GM23338 (cell line): ENCODE results near the gene OR8B8. TPM values are rescaled to one million over a fixed set of nuclear protein-coding genes. Genes with fewer than 3 reads are reported as not detected.

Source experiments
- ATAC-seq: fragments of 200-7000 bp; cut with Tn5 transposase; 3 replicates; pipeline ENCODE4 v1.9.1; 2020
- DNase-seq: peaks from one replicate; pipeline ENCODE4 v3.0.0-alpha.2; 2015; ENCODE audit warnings: low spot score
- H2AFZ ChIP-seq: fragments of 200-600 bp; sonication (generic); 2 replicates; pipeline ENCODE4 v1.8.0; 2016; ENCODE audit warnings: antibody characterized with exemption, mild to moderate bottlenecking, moderate library complexity
- H3F3A ChIP-seq: fragments of 200-600 bp; sonication (generic); replicated peaks from 2 replicates; pipeline ENCODE4 v1.8.0; 2017; ENCODE audit warnings: antibody characterized with exemption, mixed run types, low read depth
- H3K27ac ChIP-seq: fragments of 200-600 bp; sonication (generic); 2 replicates; pipeline ENCODE4 v1.6.1; 2016; ENCODE audit warnings: low read depth
- H3K27me3 ChIP-seq: fragments of 200-600 bp; sonication (generic); 2 replicates; pipeline ENCODE4 v1.8.0; 2016; ENCODE audit warnings: mild to moderate bottlenecking, mixed run types, moderate library complexity; ENCODE audit not compliant: insufficient read depth
- H3K36me3 ChIP-seq: fragments of 200-600 bp; sonication (generic); 2 replicates; pipeline ENCODE4 v1.8.0; 2016; ENCODE audit warnings: mild to moderate bottlenecking; ENCODE audit not compliant: insufficient read depth
- H3K4me1 ChIP-seq: fragments of 200-600 bp; sonication (generic); 2 replicates; pipeline ENCODE4 v1.8.0; 2016; ENCODE audit warnings: mild to moderate bottlenecking, moderate library complexity; ENCODE audit not compliant: insufficient read depth
- H3K4me2 ChIP-seq: fragments of 200-600 bp; sonication (generic); 2 replicates; pipeline ENCODE4 v1.7.1; 2017; ENCODE audit warnings: mixed run types
- H3K4me3 ChIP-seq: fragments of 200-600 bp; sonication (generic); 2 replicates; pipeline ENCODE4 v1.6.1; 2016; ENCODE audit warnings: mixed run types
- H3K79me2 ChIP-seq: fragments of 200-600 bp; sonication (generic); replicated peaks from 2 replicates; pipeline ENCODE4 v1.8.0; 2017; ENCODE audit warnings: mild to moderate bottlenecking; ENCODE audit not compliant: insufficient read depth
- H3K9me2 ChIP-seq: fragments of 200-600 bp; sonication (generic); 2 replicates; pipeline ENCODE4 v1.8.0; 2017; ENCODE audit not compliant: insufficient read depth
- H4K20me1 ChIP-seq: fragments of 200-600 bp; sonication (generic); replicated peaks from 2 replicates; pipeline ENCODE4 v1.8.0; 2017; ENCODE audit warnings: mild to moderate bottlenecking; ENCODE audit not compliant: insufficient read depth
- H3K27ac Mint-ChIP-seq: 2 replicates; pipeline ENCODE4 v1.8.0; 2020; ENCODE audit warnings: inconsistent platforms, mild to moderate bottlenecking, moderate library complexity, mixed read lengths
- H3K27me3 Mint-ChIP-seq: 3 replicates; pipeline ENCODE4 v1.8.0; 2022; ENCODE audit warnings: low read depth, mild to moderate bottlenecking, moderate library complexity, mixed read lengths, inconsistent platforms; ENCODE audit not compliant: insufficient read depth, poor library complexity
- H3K36me3 Mint-ChIP-seq: 3 replicates; pipeline ENCODE4 v1.8.0; 2021; ENCODE audit warnings: low read depth, mild to moderate bottlenecking, inconsistent platforms, moderate library complexity, mixed read lengths
- H3K4me1 Mint-ChIP-seq: 3 replicates; pipeline ENCODE4 v1.8.0; 2020; ENCODE audit warnings: mild to moderate bottlenecking, inconsistent platforms, mixed read lengths
- H3K4me3 Mint-ChIP-seq: 3 replicates; pipeline ENCODE4 v1.8.0; 2021; ENCODE audit warnings: moderate library complexity, mild to moderate bottlenecking, inconsistent platforms, mixed read lengths
- H3K9me3 Mint-ChIP-seq: 3 replicates; pipeline ENCODE4 v1.8.0; 2020; ENCODE audit warnings: moderate library complexity, mild to moderate bottlenecking, inconsistent platforms, mixed read lengths
- CREB1 ChIP-seq: fragments of 250-450 bp; sonication (Bioruptor Pico); IDR thresholded peaks from 2 replicates; pipeline ENCODE4 v1.5.0; 2020; ENCODE audit warnings: low read depth, mild to moderate bottlenecking, moderate library complexity
- CTCF ChIP-seq, 2 experiments: fragments of 200-600 bp in 1 of 2; sonication (generic) in 1 of 2; conservative IDR thresholded peaks; 2 replicates each; pipeline versions ENCODE4 v1.5.1 to v1.6.1; 2016 to 2017; ENCODE audit warnings: antibody characterized with exemption in 2 of 2, low read depth in 2 of 2, mild to moderate bottlenecking in 2 of 2, moderate library complexity in 1 of 2
- ETS1 ChIP-seq: IDR thresholded peaks from 2 replicates; pipeline ENCODE4 v1.6.1; 2016; ENCODE audit warnings: antibody characterized with exemption
- EZH2 ChIP-seq: fragments of 200-600 bp; sonication (generic); IDR thresholded peaks from one replicate; pipeline ENCODE4 v1.8.0; 2017; ENCODE audit warnings: antibody characterized with exemption, mild to moderate bottlenecking, low read depth; ENCODE audit not compliant: unreplicated experiment
- EZH2phosphoT487 ChIP-seq: fragments of 200-600 bp; sonication (generic); IDR thresholded peaks from one replicate; pipeline ENCODE4 v1.8.1; 2018; ENCODE audit warnings: antibody characterized with exemption; ENCODE audit not compliant: unreplicated experiment
- JUNB ChIP-seq: IDR thresholded peaks from one replicate; pipeline ENCODE4 v1.6.1; 2016; ENCODE audit warnings: antibody characterized with exemption; ENCODE audit not compliant: unreplicated experiment
- NANOG ChIP-seq: IDR thresholded peaks from 2 replicates; pipeline ENCODE4 v1.6.1; 2016; ENCODE audit warnings: antibody characterized with exemption, borderline replicate concordance
- POLR2AphosphoS5 ChIP-seq: IDR thresholded peaks from 2 replicates; pipeline ENCODE4 v1.6.1; 2016; ENCODE audit warnings: antibody characterized with exemption, low read depth
- REST ChIP-seq: IDR thresholded peaks from one replicate; pipeline ENCODE4 v1.6.1; 2018; ENCODE audit warnings: antibody characterized with exemption; ENCODE audit not compliant: unreplicated experiment
- STAT1 ChIP-seq: IDR thresholded peaks from one replicate; pipeline ENCODE4 v1.6.1; 2016; ENCODE audit warnings: antibody characterized with exemption; ENCODE audit not compliant: unreplicated experiment
- ZNF114 ChIP-seq: fragments of 250-450 bp; sonication (Bioruptor Pico); IDR thresholded peaks from 2 replicates; pipeline ENCODE4 v1.5.0; 2020; ENCODE audit warnings: mild to moderate bottlenecking, moderate library complexity
- ZNF331 ChIP-seq: fragments of 250-450 bp; sonication (Bioruptor Pico); IDR thresholded peaks from 2 replicates; pipeline ENCODE4 v1.5.0; 2020; ENCODE audit warnings: low read depth, mild to moderate bottlenecking, moderate library complexity
- ZNF462 ChIP-seq: fragments of 250-450 bp; sonication (Bioruptor Pico); IDR thresholded peaks from 2 replicates; pipeline ENCODE4 v1.5.0; 2020; ENCODE audit warnings: mild to moderate bottlenecking, moderate library complexity
- polyA plus RNA-seq: library from polyadenylated mRNA; unstranded; fragments of >200 nt; fragmentation: Nextera tagmentation; extraction: Ambion mirVana; gene quantifications from 2 replicates; pipeline ENCODE4 v1.2.1, GENCODE V29; 2016
- total RNA-seq: library from RNA; depleted of rRNA; stranded (reverse); fragments of >200 nt; shearing (Covaris generic); gene quantifications from 2 replicates; pipeline ENCODE4 v1.2.3, GENCODE V29; 2014

OR8B8 gene
- total and polyA plus RNA-seq, 2 experiments from 2014 or later: not detected

- Mint-ChIP-seq H3K9me3 (peaks cover 8% of the 10 kb centered on the region; the same call in 2 of the 3 replicates), H3K36me3 (peaks cover 7% of the 10 kb centered on the region; the same call in 2 of the 3 replicates), H3K4me1 (no peaks in the 10 kb centered on the region; the same call in 2 of the 3 replicates), H3K27me3 (no peaks in the 10 kb centered on the region), H3K27ac (no peak overlapping the region), H3K4me3 (no peak overlapping the region)
- Histone ChIP-seq H2AFZ (no peak overlapping the region), H3K4me1 (no peaks in the 10 kb centered on the region), H3K9me2 (no peaks in the 10 kb centered on the region), H4K20me1 (no peaks in the 10 kb centered on the region), H3K4me3 (no peak overlapping the region), H3F3A (no peaks in the 10 kb centered on the region), H3K36me3 (peaks cover 5% of the 10 kb centered on the region; the same call in 1 of the 2 replicates), H3K27me3 (no peaks in the 10 kb centered on the region), H3K79me2 (no peaks in the 10 kb centered on the region), H3K4me2 (no peak overlapping the region), H3K27ac (no peak overlapping the region)
- no peak for ATAC-seq
- TF ChIP-seq ETS1: no peak
- TF ChIP-seq REST: no peak
- TF ChIP-seq EZH2phosphoT487: no peak
- no peak for TF ChIP-seq ZNF462 (CRISPR knock-in tag)
- no peak for TF ChIP-seq POLR2AphosphoS5
- no peak for TF ChIP-seq ZNF114
- TF ChIP-seq STAT1: no peak
- no peak for TF ChIP-seq NANOG
- TF ChIP-seq ZNF331 (CRISPR knock-in tag): no peak
- no peak for TF ChIP-seq CTCF (conservative IDR thresholded peaks at IDR 0.05; ENCODE audit: low read depth in 2 of 2)
- TF ChIP-seq JUNB: no peak
- TF ChIP-seq EZH2: no peak
- no peak for TF ChIP-seq CREB1 (CRISPR knock-in tag)
- no peak for DNase-seq
These were observed 39.9 kb downstream of the OR8B8 start for GRCh38 chr11:124405581-124405980.
